Measurements from ENCODE around the gene PSD2.

PSD2 gene

DNA sequence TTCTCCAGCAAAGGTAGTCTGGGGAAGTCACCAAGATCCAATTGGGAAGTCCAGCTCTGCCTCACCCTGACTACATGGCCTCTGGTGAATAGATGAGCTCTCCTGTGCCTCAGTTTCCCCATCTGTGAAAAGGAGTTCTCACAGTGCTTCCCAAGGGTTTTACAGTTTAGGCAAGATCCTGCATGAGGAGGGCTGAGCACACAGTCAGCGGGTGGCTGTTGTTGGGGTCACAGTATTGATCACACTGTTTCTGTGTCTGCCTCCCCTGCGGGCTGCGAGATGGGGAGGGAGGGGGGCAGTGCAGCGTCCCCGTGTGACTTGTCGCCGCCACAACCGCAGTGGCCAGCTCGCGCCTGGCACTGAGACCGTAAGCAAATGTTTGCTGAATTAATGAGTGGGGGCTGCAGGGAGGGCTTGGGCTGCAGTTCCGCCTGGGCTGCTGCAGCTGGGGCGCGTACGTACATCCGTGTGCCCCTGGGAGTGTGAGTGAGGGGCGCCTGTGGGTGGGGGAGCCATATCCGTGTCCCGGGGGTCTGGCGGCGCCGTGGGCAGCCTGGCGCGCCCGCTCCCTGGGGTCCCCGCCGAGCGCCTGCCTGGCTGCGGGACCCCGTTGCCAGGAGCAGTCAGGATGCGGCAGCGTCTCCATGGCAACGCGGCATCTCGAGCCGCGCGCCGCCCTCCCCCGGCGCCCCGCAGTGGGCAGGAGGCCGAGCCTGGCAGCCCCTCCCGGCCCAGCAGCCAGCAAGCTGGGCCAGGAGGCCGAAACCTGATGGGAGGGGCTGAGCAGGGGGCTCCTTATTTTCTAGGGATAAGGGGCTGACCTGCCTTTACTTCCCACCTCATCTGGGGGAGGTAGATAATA lies 31.4 kb upstream of the PSD2 start:
- no peak for DNase-seq

DNA sequence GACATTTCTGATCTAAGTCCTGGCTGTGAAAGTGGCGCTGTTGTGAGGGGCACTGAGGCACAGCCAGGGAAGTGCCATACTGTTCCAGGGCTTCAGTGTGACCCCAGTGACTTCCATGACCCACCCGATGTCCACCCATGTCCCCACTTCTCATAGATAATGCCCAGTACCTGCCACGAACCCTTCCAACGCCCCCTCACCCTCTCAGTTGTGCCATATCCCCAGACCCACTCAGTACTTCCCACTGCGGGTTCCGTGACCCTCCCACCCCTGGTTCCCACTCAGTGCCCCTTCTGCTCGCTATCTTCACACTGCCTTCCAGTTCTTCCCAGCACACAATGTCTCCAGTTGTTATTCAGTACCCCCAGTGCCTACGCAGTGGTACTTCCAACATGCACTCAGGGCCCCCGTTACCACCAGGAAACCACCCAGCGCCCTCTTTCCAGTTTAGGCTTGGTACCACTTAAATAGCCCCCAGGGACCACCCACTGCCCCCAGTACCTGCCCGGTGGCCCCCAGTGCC lies 30.7 kb upstream of the PSD2 start:
- no peak for DNase-seq

DNA sequence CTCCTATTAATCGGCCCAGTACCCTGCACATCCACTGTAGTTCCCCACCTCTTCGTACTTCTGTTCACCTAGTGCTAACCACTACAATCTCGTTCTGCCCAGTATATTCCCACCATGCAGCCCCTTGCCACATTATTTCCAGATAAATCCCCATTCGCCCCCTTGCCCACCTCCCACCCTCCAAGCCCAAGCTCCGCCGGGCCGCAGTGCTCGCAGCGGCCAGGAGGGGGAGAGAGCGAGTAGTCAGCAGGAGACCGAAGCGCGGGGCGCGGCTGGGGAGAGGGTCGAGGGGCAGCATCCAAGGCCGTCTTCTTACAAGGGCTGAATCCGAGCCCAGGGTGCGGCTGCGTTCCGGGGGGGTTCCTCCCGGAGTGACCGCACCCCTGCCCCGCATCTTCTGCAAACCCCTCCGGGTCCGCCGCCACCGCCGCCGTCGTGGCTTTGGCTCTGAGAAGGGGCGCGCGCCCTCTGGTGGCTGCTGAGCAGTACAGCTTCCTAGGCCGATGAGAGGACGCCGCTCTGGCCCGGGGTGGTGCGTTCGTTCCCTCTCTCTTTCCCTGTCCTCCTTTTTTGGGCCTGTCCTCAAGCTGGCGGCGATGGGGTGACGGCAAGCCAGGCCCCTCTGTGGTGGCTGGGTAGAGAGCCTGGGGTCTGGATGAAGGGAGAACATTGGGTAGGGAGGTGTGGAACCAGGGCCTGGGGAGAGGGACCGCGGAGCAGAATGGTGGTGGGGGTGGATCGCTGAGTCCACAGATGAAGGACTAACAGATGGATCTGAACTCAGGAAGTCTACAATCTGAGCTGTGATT lies 30.0 kb upstream of the PSD2 start:
- peak; percentile 83 to 95 (median 92) for DNase-seq

DNA sequence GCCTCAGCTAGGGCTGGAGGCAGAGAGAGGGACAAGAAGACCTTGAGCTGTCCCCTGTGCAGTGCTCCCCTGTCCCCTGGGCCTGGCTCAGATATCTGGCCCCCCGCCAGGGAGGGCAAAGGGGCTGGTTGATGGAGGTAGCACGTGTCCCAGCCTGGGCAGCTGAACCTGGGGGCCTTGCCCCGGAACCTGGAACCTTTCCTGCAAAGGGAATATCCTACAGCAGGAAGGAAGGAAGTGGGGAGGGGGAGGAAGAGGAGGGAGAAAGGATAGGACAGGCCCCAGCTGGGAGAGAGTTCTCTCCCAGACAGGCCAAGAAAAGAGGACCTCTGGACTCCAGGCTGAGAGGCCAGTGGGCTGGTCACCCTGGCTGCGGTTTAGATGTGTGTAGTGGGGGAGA lies 27.6 kb upstream of the PSD2 start:
- no peak for DNase-seq

DNA sequence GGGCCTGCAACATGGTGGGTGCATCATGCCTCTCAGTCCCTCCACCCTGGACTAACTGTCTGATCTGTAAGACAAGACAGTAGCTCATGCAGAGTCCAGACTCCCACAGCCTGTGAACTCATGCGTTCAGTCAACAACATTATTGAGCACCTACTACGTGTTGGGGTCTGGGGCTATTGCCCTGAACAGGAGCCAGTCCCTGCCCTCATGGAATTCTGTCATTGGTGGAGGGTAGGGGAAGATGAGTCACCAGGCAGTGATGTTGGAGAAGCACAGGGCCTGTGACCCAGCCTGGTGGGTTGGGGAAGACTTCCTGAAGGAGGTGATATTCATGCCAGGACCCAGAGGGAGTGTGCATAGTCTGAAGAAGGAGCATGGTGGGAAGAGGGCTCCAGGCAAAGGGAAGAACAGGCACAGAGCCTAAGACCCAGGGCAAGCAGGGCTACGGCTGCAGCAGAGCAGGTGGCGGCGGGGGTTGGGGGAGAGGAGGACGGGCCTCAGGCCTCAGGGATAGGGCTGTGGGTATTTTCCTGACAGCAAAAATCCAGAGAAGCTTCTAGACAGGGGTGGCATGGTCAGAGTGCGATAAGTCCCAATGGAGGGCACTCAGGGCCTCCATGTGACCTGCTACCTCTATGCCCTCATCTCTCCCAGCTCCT lies 26.7 kb upstream of the PSD2 start:
- DNase-seq = peak; percentile 41 to 65 (median 56)

DNA sequence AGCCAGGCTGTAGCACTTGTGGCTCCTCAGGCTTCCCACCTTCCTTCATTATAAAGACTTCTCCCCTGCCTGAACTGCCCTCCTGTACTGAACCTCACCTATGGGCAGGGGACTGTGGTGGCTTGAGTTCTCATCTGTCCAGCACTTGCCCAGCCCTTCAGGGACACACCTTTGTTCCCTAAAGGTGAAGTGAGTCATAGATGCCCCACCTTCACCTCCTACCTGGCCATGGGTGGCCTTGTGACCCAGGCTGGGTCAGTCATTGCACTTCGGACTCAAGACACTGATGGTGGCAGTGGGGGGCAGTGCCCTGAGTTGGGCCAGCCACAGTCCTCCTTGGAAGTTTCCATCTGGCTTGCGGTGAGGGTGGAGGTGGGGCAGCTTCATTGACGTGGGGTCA lies 26.1 kb upstream of the PSD2 start:
- no peak for DNase-seq

DNA sequence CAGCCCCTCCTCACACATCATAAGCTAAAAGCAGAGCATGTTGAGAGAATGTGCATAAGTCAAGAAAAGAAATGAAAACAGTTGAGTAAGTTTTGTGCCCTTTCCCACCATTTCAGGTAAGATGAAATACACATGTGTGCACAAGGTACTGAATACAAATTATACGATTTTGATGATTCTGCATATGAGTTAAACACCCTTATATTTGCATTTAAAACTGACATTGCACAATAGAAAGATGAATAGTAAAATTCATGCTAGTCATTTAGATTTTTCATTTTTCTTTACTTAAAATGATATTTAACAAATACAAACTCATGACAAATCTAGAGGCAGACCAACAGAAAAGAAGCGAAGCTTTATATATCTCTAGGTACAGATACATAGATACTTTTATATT lies 24.9 kb upstream of the PSD2 start:
- no peak for DNase-seq

DNA sequence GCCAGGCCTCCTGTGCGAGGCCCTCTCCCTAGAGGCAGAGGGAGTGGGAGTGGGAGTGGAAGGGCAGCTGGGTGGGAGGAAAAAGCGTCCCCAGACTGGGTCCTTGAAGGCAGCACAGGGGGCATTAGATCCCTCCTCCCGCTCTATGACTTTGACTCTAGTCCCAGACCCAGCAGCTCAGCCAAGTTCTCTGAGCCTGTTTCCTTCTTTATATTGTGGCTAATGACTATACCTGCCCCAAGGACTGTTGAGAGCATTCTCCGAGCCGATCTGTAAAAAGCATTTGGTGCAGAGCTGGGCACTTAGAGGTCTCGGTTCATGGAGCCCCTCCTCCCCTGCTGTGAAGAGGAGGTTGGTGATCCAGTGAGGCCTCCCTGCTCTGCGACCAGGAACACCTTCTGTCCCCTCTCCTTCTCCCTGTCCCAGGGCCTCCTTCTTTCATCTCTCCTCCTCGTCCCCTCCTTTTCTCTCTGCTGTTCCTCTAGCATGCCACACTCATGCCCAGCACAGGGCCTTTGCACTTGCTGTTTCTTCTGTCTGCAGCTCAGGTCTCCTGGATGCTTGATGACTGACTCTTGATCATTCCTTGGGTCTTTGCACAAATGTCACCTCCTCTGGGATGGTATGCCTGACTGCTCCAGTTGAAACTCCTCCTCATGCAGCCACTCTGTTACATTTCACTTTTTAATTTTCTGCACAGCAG lies 23.4 kb upstream of the PSD2 start:
- no peak for DNase-seq

DNA sequence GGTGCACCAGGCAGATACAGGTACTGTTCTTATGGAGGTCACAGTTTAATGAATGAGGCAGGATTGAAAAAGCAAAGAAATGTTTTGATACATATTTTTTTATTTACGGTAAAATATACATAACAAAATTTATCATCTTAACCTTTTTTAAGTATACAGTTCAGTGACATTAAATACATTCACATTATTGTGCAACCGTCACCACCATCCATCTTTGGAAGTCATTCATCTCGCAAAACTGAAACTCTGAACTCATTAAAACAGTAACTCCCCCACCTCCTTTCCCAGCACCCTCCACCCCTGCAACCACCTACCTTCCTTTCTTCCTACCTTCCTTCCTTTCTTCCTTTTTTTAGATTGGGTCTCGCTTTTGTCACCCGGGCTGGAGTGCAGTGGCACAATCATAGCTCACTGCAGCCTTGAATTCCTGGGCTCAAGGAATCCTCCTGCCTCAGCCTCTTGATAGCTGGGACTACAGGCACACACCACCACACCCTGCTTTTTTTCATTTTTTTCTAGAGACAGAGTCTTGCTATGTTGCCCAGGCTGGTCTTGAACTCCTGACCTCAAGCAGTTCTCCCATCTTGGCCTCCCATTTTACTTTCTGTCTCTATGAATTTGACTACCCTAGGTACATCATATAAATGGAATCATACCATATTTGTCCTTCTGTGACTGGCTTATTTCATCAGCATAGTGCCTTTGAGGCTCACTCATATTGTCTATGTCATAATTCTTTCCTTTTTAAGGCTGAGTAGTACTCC lies 22.5 kb upstream of the PSD2 start:
- DNase-seq = no peak

DNA sequence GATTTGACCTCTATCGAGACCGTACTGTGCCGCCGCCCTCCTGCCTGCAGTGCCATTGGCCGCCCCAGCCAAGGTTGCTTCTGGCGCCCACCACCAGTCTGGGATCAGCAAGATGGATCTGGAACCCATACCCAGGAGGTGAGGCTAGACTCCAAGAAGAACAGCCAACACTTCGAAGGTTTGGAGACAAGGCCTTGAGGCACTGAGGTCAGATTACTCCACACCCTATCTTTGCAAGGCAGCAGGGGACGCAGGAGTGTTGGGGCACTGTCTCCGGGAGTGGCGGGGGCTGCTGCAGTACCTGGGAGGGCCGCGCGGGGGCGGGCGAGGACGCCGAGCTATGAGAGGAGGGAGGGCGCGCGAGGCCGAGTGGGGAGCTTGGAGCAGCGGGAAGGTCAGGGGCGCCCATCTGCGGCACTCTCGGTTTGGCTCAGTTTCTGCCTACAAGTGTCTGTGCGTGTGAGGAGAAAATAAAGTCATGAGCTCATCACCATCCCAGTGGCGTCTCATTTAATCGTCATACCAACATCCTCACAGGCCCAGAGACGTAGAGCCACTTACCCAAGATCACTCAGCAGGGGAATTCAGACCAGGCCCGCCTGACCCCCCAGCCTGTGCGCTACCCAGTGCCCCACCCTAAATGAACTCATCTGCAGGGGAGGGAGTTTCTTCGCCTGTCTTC lies 20.5 kb upstream of the PSD2 start:
- DNase-seq = peak; percentile 85 to 90 (median 88)

DNA sequence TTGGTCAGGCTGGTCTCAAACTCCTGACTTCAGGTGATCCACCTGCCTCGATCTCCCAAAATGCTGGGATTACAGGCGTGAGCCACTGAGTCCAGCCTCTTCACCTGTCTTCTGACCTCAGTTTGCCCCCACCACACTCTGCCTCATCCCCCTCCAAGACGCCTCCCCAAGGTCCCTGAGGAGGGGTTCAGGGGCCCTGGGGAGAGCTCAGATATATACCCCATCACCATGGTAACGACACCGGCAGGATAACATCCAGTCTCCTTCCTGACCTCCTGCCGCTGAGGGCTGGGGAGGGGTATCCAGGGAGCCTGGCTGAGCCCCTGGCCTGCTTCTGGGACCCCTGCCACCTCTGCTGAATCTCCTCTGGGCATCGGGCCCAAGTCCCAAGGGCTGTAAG lies 19.7 kb upstream of the PSD2 start:
- DNase-seq = no peak

DNA sequence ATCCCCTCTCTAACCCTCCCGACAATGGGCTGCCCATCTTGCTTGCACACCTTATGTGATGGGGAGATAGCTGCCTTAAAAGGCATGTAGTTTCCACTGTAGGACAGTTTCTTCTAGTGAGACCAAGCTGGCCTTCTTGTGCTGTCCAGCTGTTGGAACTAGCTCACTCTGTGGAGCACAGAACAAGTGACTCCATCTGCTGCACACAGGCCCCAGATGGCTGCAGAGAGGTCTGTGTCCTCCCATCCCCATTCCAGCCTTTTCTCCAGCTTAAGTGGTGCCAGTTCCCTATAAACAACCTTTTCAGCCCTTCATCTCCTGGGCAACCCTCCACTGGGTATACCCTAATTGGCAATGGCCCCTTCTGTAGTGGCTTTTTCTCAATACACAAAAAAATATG lies 18.7 kb upstream of the PSD2 start:
- DNase-seq = no peak

DNA sequence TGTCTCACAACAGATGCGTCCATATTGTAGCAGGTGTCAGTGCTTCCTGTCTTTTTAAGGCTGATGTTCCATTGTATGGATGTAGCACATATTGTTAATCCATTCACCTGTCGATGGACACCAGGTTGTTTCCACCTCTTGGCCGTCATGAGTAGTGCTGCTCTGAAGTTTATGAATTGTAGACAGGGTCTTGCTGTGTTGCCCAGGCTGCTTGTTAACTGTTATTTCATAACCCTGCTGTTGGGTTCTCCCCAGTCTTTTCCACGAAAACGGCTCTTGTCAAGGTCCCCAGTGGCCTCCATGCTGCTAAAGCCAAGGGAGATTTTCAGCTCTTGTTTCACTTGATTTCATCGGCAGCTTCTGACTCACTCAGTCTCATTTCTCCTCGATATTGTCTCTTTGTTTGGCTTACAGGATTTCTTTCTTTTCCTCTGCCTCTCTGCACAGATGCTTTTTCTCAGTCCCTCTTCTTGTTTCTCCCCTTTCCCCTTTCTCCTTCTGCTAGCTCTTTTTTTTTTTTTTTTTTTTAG lies 12.1 kb upstream of the PSD2 start:
- DNase-seq = no peak

DNA sequence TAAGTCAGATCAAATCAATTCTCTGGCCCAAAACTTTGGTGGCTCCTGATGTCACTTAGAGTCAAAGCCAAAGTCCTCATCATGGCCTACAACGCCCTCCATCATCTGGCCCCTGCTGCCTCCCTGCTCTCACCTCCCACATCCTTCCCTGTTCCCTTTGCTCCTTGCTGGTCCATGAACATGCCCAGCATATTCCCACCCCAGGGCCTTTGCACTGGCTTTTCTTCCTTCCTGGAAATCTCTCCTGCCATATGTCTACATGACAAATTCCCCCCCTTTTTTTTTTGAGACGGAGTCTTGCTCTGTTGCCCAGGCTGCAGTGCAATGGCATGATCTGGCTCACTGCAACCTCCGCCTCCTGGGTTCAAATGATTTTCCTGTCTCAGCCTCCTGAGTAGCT lies 11.1 kb upstream of the PSD2 start:
- no peak for DNase-seq

DNA sequence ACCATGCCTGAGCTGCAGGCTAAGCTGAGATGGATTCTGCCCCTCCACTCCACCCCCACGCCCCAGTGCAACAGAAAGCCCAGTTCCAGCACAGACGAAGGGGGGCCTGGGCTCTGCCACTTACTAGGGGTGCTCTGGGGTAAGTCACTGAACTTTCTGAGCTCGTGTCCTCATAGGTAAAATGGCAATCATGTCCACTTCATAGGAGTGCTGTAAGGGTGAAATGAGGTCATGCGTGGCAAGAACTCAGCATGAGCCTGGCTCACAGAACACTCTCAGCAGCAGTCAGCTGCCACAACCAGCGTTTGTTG lies 8.4 kb upstream of the PSD2 start:
- no peak for DNase-seq

DNA sequence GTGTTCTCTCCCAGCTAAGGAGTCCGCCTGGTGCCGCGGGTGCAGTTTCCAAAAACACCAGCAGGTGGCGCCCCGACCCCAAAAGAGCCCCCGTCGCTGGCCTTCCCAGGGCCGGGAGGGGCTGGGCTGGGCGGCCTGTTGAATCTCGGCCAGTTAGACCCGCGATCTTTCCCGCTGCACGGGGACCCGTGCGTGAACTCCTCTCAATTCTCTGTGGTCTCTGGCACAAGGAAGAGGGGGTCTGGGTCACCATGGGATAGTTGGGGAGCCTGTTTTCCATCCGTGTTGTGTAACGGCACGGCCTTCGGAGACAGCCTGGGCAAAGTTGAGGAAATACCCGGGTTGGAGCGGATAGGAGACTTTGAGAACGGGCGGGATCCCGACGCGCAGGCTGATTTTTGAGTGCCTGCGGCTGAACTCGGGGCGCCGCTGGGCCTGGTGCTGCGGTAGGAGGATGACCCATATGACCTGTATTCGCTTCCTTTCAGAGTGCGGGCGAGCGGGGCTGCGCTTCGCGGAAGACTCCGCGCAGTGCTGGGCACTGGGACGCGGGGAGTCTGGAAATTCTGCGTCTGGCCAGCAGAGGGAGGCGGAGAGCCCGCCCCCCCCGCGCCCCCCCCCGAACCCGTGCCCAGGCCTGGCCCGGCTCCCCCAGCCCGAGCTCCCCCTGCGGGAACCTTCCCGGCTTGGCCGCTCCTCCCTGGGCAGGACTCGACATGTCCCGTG lies 7.9 kb upstream of the PSD2 start:
- peak; percentile 81 to 92 (median 88) for DNase-seq

DNA sequence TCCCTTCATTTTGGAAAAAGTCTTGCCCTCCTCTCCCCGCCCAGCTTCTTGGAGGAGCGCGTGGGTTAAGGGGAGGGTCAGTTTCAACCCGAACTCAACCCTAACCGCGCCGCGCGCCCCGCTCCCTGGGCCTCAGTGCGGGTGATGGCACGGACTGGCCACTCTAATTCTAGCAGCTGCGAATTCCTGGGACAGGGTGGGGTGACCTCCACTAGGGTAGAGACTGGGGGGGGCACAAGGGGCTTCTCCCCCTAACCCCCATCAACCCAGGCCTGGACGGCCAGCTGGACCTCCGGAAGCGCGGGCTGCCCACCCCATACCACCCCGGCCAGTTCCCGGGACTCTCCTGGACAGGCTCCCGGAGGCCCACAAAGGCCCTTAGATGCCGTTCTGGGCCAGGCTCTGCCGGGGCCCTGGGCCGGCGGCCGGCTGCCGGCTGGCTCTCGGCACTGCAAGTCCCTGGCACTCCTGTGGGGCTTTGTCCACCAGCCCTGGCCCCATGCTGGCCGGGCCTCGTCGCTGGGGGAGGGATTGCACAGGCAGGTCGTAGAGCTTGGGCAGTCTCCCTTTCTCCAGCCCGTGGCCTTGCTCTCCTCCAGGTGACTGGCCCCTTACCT lies 7.2 kb upstream of the PSD2 start:
- DNase-seq = no peak

DNA sequence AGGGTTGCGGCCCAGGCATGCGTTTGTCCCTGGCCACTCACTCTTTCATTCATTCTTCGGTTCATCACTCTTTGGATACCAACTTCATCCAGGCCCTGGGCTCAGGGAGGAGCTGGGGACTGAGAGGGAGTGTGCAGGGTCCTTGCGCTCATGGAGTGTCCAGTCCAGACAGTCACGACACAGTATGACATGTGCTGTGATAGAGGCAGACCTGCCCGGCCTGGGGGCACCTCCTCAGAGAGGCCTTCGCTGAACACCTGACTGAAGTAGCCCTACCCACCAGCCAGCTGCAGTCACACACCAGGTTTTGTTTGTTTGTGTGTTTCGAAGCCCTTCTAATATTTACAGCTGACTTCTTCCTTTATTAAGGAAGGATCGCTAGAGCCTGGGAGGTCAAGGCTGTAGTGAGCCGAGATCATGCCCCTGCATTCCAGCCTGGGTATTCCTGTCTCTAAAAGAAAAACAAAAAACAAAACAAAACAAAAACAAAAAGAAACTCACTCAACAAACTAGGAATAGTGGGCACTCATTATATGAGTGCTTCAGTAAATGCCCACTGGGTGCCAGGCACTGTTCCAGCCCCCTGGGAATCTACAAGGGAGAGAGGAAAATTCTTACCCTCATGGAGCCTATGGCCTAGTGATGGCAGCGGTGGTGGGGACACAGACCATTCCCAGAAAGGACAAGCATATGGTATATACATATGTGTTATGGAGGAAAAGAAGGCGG lies 6.3 kb upstream of the PSD2 start:
- no peak for DNase-seq

DNA sequence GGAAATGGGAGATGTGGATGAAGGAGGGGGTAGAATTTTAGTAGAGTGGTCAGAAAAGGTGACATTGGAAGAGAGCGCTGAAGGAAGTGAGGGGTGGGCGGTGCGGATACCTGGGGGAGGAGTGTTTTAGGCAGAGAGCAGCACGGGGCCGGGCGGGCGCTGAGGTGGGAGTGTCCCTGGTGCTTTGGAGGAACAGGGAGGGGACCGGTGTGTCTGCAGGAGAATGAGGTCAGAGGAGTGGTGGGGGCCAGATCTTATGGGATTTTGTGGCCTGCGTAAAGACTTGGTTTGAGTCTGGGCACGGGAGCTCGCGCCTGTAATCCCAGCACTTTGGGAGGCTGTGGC lies 5.8 kb upstream of the PSD2 start:
- DNase-seq = no peak
